Transverse colon (tissue), 3 donors: ENCODE measurements around the gene NBAS.

ENCODE experiments used
- CTCF ChIP-seq, 5 experiments: fragments of 200-600 bp in 3 of 5; fragments of 450-650 bp in 2 of 5; sonication (generic) in 3 of 5; IDR thresholded peaks; 1 replicate in 2 of 5; 2 replicates in 3 of 5; pipeline ENCODE4 v1.5.1; 2016 to 2017; ENCODE audit warnings: antibody characterized with exemption in 5 of 5, inconsistent platforms in 3 of 5, mild to moderate bottlenecking in 2 of 5, moderate library complexity in 1 of 5
- EP300 ChIP-seq: sonication (generic); formaldehyde crosslinking; IDR thresholded peaks from one replicate; pipeline ENCODE4 v1.6.1; 2017; ENCODE audit warnings: antibody characterized with exemption, low read depth

- TF ChIP-seq CTCF (IDR thresholded peaks at IDR 0.05) (no peak), EP300 (no peak)
Observed at GRCh38 chr2:15126373-15126772, 434.8 kb downstream of the NBAS start.
